Stimulated activated CD4-positive, alpha-beta T cell treated with anti-CD3 and anti-CD28 coated beads, Interleukin-15, amount 100 ng/mL, for 1 hour (primary cell): ENCODE results near the gene PEX26.
"Not testable (repeated sequence)": the region's sequence is repeated elsewhere in the genome, so short reads cannot be mapped to it uniquely, and the experiment has no call there.

ENCODE experiments used
- DNase-seq, 2 donors: peaks; one replicate each; pipeline ENCODE4 v3.0.0-alpha.2; 2020; ENCODE audit warnings: low read depth in 1 of 2, low spot score in 1 of 2

The PEX26 gene

DNA sequence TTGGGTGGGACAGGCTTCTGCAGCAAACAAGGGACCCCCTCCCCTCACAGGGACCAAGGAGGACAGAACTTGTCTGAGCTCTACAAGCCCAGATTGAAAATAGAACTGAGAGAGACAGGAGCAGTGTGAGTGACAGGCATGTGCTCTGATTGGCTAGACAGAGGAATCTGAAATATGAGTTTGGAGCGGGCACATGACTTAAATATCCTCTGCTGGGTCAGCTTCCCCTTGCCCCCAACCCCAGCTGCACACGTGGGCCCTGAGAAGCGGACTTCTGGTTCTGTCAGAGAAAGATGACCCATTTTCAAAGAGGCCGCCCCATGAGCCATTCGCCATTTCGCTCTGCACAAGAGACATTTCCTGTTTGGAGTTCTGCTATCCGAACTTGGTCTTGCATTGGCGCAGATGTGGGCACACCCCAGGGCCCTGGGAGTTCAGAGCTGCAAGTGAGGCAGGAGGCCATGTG, 38.1 kb downstream of the PEX26 start:
- no peak for DNase-seq

DNA sequence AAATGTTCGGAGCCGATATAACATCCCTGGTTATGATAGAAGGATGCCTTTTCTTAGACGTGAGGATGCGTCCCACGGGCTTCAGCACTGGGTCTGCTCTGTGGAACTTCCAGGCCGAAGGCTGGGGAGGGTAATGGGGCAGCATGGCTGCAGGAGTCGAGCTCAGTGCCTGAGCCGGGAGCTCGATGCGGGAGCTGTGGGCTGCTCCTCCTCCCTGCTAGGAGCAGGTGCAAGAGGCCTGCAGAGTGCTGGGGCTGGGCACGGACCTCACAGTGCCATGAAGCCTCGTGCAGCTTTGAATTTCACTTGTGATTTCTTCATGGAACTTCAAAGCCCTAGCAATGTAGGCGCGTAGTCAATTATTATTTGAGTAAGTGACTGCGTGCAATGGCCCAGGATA, 38.8 kb downstream of the PEX26 start:
- no peak for DNase-seq

DNA sequence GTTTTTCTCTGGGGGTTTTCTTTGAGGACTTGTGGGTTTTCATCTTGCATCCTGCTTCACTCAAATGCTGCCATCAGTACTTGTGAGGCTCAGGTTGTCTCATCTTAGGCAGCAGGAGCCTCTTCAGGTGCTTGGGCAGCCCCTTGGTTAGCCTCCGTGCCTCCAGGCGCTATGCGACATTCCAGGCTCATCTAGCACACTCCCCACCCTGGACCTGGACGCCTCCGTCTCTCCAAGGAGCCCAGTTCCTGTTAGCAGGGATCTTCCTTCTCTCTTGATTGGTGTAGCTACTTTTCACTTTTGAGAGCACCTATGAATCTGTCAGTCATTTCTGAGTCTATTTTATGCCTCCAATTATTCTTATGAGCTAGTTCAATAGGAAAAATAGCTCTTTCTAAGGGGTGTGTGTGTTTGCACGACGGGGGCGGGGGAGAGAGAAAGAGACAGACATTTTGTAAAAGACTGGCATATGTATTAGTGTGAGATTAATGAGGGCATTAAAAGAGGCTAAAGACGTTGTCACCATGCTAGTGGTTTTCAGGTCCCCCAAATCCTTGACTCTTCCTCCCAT, 40.6 kb downstream of the PEX26 start:
- DNase-seq = no peak

DNA sequence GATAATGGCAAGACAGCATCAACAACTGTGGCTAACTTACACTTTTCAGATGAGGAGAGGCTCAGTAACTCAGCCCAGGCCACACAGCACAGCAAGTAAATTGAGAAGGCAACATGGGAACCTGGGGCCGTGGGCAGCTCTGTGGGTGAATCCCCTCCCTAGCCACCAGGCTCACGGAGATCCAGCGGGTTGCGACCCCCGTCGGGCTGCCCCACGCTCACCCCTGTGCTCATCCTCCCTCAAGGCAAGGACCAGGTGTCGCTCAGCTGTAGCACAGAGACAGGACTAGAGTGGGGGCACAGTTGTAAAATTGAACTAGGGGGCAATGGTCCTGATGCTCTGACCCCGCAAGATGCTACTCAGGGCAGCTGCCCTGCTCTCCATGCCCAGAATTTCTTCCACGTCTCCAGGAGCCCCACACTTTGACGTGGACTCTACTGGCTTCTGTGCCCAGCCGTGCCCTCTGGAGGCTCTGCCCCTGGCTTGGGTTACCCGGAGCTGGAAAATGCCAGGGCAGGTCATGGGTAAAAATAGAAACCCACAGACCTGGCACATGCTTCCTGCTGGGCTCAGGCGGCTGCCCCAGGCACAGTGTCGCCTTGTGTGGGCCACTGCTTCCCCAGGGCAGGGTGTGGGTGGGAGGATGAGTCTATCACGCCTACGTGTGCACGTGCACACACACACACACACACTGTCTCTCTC, 41.8 kb downstream of the PEX26 start:
- no peak for DNase-seq

DNA sequence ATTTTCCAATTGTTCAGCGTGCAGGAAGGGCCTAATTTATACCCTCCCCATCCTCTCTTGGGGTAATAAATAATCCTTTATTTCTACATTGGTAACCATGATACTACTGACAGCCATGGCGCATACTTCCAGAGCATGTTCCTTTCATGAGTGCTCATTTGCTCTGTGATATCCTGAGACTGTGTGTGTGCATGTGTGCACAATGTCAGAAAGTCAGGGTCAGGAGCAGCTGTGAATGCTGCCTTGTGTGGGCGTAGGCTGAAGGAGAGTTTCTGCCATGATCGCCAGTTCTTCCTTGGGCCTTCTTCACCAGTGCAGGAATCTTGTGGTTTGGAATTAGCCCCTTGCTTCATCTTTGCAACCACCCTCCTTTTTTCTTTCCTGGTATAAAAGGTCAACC, 43.1 kb downstream of the PEX26 start:
- no peak for DNase-seq

DNA sequence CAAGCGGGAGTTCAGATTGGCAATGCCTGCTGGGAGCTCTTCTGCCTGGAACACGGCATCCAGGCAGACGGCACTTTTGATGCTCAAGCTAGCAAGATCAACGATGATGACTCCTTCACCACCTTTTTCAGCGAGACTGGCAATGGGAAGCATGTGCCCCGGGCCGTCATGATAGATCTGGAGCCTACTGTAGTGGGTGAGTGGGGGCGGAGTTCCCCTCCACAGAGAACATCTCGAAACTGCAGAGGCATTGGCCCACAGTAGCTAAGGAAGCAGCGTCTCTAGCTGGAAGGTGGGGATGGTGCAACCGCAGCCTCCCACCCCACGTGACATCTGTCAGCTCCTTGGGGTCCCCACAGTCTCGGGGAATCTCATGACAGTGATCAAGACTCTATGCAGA, 43.7 kb downstream of the PEX26 start:
- DNase-seq = no peak

DNA sequence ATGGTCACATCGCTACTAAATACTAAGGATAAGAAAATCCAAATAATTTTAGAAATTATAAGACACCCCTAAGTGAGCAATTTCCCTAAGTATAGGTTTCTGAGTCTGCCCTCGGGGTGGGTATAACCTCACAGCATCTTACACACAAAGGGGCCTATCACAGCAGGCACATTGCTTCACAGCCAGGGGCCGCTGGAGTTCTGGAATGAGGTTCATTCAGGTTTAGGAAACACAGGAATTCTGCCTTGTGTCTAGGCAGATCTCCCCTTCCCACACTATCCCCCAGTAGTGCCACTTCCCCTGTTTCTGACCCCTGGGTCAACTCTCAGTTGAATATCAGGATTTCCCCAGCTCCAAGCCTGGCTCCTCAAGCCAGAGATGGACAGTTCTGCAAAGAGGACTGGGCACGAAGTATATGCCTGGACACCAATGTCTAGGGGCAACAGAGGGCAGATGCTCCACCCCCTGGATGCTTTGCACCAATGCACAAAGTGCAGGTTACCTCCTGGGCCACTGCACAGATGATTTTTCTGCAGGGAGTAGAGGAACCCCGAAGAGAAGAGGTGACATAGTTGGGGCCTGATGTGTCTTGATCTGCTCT, 44.3 kb downstream of the PEX26 start:
- no peak for DNase-seq

DNA sequence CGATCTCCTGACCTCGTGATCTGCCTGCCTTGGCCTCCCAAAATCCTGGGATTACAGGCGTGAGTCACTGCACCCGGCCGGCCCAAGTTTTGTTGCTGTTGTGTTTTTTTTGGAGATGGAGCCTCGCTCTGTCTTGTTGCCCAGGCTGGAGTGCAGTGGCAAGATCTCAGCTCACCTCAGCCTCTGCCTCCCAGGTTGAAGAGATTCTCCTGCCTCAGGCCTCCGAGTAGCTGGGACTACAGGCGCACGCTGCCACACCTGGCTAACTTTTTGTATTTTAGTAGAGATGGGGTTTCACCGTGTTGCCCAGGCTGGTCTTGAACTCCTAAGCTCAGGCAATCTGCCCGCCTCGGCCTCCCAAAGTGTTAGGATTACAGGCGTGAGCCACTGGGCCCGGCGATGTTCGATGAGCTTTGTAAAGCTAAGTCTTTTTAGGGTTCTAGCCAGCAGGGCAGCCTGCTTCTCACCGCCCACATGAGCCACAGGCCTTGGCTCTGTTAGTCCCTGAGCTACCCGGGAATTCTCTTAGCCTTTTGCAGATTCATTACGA, 45.8 kb downstream of the PEX26 start:
- DNase-seq = not testable (repeated sequence)

DNA sequence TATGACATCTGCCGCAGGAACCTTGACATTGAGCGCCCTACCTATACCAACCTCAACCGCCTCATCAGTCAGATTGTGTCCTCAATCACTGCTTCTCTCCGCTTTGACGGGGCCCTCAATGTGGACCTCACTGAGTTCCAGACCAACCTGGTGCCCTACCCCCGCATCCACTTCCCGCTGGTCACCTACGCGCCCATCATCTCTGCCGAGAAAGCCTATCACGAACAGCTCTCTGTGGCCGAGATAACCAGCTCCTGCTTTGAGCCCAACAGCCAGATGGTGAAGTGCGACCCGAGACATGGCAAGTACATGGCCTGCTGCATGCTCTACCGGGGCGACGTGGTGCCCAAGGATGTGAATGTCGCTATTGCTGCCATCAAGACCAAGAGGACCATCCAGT, 48.8 kb downstream of the PEX26 start:
- DNase-seq = no peak

DNA sequence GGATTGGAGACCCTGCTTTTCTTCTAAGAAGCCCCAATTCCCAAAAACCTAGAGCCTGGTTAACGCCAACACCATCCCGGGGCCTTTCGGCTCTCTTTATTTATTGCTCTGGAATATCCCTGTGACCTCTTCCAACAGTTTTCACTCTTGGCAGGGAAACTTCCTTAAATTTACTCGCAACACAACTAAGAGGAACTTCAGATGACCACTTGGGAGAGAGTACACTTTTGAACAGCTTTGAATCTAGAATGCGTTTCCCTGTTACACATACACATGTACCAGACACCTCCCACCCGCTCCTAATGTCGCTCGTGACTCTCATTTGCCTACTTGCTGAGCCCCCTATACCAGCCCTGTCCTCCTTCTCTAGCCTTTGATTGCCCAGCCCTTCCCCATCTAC, 52.2 kb downstream of the PEX26 start:
- DNase-seq = no peak

DNA sequence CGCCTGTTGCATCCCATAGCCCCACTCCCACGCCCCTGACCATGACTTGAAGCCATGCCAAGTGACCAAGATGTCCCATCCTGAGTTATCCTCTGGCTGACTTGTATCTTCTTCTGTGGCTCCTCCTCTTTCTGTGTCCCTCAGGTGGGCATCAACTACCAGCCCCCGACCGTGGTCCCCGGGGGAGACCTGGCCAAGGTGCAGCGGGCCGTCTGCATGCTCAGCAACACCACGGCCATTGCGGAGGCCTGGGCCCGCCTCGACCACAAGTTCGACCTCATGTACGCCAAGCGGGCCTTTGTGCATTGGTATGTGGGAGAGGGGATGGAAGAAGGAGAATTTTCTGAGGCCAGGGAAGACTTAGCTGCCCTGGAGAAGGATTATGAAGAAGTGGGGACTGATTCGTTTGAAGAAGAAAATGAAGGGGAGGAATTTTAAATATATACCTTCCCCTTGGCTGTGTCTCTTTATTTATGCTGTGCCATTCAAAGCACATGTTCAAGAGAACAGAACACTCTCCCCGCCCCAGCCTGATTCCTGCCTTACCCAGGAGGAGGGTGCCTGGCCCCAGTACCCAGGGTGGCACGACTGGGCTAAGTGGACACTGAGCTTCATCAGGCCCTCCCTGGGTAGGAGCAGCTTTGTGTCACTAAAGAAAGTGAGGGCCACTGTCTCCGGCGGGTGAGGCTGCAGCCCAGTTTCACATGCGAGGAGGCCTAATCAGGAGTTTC, 53.1 kb downstream of the PEX26 start:
- DNase-seq = no peak

DNA sequence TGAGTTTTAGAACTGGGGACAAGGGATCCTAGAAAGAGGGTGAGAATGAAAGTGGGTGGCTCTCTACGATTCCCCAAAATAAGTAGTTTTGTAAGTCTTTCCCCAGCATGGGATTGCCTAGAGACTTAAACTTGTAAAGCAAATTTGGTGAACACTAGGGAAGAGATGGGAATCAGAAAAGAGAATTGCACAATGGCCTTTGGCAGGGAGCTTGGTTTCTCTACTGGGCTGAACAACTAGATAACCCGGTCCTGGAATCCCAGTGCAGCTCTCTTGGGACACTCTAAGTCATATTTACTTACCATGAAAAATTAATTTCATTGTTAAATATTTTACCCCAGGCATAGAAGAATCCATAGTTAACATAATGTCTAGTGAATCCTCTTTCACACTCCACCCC, 55.7 kb downstream of the PEX26 start:
- no peak for DNase-seq

DNA sequence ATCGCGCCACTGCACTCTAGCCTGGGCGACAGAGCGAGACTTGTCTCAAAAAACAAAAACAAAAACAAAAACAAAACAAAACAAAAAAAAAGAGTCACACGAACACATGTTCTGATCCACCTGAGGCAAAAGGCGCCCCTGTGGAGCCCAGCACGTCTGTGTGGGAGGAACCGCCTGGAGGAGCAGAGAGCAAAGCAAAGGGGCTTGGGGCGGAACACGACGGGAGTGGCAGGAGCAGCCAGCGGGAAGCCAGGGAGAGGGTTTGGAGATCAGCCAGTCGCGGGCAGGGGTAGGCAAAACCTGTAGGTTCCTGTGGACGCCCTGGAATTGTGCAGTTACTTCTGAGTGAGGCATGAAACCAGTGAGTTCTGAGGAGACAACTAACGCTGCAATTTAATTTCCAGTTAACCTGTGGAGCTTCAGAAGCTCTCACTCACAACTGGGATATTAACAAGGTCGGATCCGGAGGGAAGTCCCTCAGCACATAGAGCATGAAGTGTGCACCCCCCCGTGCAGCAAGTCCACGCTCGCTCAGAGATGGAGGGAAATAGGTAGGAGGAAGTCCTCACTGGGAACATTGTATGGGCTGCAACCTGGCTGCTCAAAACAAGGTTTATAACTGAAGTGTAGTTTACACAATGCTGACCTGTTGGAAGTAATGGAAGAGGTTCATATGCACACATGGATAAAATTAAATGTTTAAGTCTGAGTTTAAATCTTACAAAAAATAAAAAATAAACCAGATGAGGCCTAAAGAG, 59.0 kb downstream of the PEX26 start:
- no peak for DNase-seq

DNA sequence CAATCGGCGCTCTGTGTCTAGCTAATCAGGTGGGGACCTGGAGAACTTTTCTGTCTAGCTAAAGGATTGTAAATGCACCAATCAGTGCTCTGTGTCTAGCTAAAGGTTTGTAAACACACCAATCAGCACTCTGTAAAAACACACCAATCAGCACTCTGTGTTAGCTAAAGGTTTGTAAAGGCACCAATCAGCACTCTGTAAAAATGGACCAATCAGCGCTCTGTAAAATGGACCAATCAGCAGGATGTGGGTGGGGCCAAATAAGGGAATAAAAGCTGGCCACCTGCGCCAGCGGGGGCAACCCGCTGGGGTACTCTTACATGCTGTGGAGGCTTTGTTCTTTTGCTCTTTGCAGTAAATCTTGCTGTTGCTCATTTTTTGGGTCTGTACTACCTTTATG, 63.2 kb downstream of the PEX26 start:
- not testable (repeated sequence) for DNase-seq

DNA sequence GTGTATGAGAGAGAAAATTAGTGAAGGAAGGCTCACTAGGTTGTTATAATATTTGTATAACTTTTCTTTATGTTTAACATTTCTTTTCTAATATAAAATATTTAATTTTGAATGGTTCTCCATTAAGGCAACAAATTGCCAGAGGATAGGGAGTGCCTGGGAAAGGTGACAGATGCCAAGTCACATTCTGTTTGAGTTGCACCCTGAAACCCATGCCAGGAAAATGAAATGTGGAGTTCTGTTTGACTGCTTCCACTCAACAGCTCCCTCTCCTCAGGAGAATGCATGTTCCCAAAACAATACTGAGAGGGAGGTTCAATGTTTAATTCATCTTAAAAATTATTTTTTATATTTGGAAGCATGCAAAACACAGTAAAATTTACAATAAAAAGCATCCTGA, 66.3 kb downstream of the PEX26 start:
- DNase-seq = no peak

DNA sequence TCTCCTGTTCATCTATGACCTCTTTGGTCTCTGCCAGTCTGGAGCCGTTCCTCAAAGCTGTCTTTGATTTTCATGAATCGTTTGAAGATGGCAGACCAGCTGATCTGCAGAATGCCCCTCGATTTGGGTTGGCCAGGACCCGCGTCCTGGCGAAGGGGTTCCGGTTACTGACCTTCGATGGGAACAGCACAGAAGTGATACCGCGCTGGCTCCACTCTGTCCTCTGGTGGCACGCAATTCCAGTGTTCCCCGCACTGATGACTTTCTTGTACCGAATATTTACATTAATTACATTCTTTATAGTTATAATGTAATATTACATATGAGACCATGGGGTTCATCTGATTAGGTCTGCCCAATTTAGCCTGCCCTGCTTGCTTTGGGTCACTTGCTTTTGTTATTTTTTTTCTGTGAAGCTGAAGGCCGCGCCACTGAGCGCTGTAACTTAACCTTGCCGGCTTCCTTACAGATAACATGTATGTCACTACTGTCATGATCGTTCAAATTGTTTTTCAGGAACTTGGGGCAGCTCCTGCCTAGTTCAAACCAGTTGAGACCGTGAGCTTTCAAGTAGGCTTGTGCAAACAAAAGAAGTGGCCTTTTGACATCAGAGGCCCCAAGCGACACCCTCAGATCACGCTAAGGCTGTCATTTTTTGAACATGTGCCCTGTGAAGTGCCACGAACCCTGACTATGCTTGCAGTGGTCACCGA, 68.0 kb downstream of the PEX26 start:
- DNase-seq = no peak

DNA sequence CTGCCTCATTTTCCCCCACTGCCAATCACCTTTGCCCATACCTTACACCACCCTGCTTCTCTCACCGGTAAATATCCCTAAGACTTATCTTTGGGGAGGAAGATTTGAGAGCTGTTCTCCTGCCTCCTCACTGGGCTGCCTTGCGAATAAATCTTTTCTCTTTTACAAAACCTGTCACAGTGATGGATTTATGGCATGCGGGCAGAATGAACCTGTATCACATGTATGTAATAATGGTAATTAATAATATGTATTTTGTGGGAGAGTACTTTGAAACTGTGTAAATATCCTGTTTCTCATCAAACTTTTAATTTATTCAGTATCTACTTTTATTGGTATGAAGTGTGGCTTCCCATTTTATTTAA, 68.6 kb downstream of the PEX26 start:
- DNase-seq = no peak

DNA sequence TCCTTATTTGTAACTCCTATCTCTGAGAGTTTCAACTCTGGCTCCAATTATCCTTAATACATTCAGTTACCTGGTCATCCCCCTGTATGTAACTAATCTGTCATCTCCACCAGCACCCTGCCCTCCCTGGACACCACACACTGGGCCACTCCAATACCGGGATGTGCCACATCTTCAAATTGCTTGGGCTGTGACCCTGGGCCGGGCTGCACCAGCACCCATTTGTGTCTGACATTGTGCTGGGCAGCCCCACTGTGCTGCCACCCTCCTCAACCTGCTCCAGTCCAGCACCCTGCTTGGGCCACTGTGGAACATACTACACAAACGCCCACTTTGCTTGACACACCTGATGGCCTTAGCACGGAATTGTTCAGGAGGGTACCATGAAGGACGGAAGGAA, 70.0 kb downstream of the PEX26 start:
- DNase-seq = no peak

DNA sequence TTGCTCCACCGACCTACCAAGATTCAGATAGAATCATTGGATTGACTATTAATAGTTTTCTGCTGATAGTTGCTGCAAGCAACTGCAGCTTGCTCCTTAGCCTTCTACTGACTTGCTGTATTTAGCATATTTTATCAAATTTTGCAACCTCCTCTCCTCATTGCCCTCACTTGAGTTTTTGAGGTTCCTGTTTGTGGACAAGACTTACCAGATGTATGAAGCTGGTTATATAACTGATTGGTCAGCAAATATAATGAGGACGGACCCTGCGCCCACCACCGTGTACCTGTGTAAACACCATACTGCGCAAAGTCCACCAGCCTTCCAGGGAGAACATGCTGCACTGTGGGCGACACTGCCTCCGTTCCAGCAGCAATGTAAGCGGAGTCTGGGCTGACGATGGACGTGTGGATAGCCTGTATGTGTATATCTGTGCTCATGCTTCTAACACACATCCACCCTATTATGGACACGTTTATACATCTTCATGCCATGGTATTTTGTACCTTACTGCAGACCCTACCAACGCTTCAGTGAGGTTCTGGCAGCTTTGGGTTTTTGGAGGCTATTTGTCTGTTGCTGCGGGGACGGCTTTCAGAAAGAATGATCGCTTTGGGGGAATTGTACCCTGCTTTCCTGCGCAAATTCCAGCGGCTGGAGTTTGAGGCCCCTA, 70.6 kb downstream of the PEX26 start:
- no peak for DNase-seq

DNA sequence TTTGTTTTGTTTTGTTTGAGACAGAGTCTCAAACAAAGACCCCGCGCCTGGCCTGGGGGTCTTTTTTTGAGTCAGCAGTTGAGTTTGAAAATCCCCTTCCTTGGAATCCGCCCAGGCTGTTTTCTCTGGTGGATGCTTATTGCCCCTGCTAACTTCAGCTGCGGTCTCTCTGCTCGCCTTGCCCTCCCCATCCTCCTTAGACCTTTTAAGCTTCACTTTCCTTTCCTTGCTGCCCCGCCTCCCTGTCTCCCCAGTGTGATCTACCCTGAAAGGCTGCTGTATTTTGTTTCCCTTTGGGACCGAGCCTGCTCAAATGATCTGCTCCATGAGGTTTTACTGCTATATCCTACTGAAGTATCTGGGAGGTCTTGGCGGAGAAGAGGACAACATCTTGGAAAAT, 74.7 kb downstream of the PEX26 start:
- no peak for DNase-seq
